ENCODE results near the gene BOD1L1. TPM values are rescaled to one million over a fixed set of nuclear protein-coding genes. Genes with fewer than 3 reads are reported as not detected.

BOD1L1 gene
- total RNA-seq, 1 experiment from 2014 or later = 18.1 TPM

DNA sequence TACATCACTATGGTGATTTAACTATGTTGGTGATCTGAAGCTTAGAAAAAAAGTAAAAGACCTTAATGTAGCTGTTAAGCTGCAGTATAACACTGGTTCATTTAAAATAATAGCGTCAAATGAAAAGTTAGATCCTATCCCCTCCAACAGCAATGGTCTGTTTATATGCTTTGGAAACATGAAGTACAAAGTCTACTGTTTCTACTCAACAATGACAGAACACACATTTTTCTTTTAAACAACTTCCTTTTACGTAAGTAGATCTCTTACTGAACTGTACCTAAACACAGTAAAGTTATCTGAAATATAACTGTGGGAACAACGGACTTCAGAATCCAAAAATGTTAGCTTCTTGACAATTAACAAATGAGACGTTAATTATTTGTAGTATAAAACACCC lies 35.3 kb downstream of the BOD1L1 start:
- no peak for ATAC-seq
- Histone ChIP-seq H3K9me3 (ENCODE audit: control insufficient read depth, insufficient read depth, low read depth, low read length) (no peaks in the 10 kb centered on the region), H3K27ac (ENCODE audit: low read length) (no peak overlapping the region), H3K36me3 (ENCODE audit: control insufficient read depth, insufficient read depth, low read length) (peaks cover 2% of the 10 kb centered on the region), H3K4me3 (ENCODE audit: low read depth in 2 of 2, low read length in 2 of 2) (no peak overlapping the region), H3K4me1 (ENCODE audit: control insufficient read depth, insufficient read depth, low read length) (no peaks in the 10 kb centered on the region), H3K27me3 (ENCODE audit: control insufficient read depth, insufficient read depth, low read length) (no peaks in the 10 kb centered on the region)
- in situ Hi-C loops (cut with HindIII; ENCODE audit: low pct_unique_long_range_greater_than_20kb, low sequenced_read_pairs) = no loop called here
- intact Hi-C loops (cut with micrococcal nuclease; ENCODE audit: unreplicated experiment) = no loop called here
- BruUV-seq (replicated peaks) = no TSS peak
- DNase-seq (ENCODE audit: low read depth, low spot score) = no peak
- ChIA-PET POLR2A (no interaction called here), CTCF (no interaction called here)
- TF ChIP-seq, protein P1, sequence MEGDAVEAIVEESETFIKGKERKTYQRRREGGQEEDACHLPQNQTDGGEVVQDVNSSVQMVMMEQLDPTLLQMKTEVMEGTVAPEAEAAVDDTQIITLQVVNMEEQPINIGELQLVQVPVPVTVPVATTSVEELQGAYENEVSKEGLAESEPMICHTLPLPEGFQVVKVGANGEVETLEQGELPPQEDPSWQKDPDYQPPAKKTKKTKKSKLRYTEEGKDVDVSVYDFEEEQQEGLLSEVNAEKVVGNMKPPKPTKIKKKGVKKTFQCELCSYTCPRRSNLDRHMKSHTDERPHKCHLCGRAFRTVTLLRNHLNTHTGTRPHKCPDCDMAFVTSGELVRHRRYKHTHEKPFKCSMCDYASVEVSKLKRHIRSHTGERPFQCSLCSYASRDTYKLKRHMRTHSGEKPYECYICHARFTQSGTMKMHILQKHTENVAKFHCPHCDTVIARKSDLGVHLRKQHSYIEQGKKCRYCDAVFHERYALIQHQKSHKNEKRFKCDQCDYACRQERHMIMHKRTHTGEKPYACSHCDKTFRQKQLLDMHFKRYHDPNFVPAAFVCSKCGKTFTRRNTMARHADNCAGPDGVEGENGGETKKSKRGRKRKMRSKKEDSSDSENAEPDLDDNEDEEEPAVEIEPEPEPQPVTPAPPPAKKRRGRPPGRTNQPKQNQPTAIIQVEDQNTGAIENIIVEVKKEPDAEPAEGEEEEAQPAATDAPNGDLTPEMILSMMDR (IDR thresholded peaks at IDR 0.05) = no peak

DNA sequence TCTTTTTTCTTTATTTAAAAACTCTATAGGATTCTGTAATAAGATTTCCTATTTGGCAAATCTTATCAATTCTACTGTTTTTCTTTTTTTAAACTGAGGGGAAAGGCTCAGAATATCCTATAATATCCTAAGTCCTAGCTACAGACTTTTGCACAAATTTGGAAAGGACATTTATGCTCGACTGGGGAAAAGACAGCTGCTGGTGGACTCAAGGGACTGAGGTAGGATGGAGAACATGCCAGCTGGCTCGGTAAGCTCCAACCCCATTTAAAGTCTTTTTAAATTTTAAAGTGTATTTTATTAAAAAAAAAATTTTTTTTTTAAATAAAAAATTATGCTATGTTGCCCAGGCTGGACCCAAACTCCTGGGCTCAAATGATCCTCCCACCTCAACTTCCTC lies 36.8 kb downstream of the BOD1L1 start:
- Histone ChIP-seq H3K9me3 (ENCODE audit: control insufficient read depth, insufficient read depth, low read depth, low read length) (no peaks in the 10 kb centered on the region), H3K4me1 (ENCODE audit: control insufficient read depth, insufficient read depth, low read length) (no peaks in the 10 kb centered on the region), H3K4me3 (ENCODE audit: low read depth in 2 of 2, low read length in 2 of 2) (no peak overlapping the region), H3K36me3 (ENCODE audit: control insufficient read depth, insufficient read depth, low read length) (peaks cover 6% of the 10 kb centered on the region), H3K27me3 (ENCODE audit: control insufficient read depth, insufficient read depth, low read length) (no peaks in the 10 kb centered on the region), H3K27ac (ENCODE audit: low read length) (no peak overlapping the region)
- no peak for DNase-seq (ENCODE audit: low read depth, low spot score)
- intact Hi-C loops (cut with micrococcal nuclease; ENCODE audit: unreplicated experiment) (no loop called here), in situ Hi-C loops (cut with HindIII; ENCODE audit: low pct_unique_long_range_greater_than_20kb, low sequenced_read_pairs) (no loop called here)
- CTCF ChIA-PET = no interaction called here
- BruUV-seq (replicated peaks) = no TSS peak
- ATAC-seq = no peak
- POLR2A ChIA-PET = no interaction called here
- TF ChIP-seq SIN3A (IDR thresholded peaks at IDR 0.05; ENCODE audit: borderline replicate concordance, insufficient read depth, low read depth, low read length) (no peak), TCF7L2 (IDR thresholded peaks at IDR 0.05; ENCODE audit: low read depth, low read length) (no peak)
- TF ChIP-seq, protein P1 (IDR thresholded peaks at IDR 0.05) = no peak

DNA sequence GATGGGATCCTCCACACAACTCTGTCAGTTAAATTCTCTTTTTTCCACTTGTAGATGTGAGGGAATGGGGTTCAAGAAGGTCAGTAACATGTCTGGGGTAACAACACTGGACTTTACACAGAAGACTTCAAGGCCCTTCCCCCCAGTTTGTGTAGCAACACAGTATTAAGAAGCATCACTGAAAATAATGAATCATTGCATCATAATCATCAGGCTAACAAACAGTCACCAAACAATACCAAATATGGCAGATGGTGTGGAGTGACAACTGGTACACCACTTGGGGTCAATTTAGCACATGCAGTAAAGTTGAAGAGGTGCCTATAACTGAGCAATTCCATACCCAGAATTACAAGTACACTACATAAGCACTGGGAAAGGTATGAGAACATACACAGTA lies 38.6 kb downstream of the BOD1L1 start:
- in situ Hi-C loops (cut with HindIII; ENCODE audit: low pct_unique_long_range_greater_than_20kb, low sequenced_read_pairs) (no loop called here), intact Hi-C loops (cut with micrococcal nuclease; ENCODE audit: unreplicated experiment) (no loop called here)
- DNase-seq (ENCODE audit: low read depth, low spot score) = no peak
- Histone ChIP-seq H3K4me1 (ENCODE audit: control insufficient read depth, insufficient read depth, low read length) (no peaks in the 10 kb centered on the region), H3K27me3 (ENCODE audit: control insufficient read depth, insufficient read depth, low read length) (no peaks in the 10 kb centered on the region), H3K9me3 (ENCODE audit: control insufficient read depth, insufficient read depth, low read depth, low read length) (no peaks in the 10 kb centered on the region), H3K36me3 (ENCODE audit: control insufficient read depth, insufficient read depth, low read length) (peaks cover 5% of the 10 kb centered on the region), H3K4me3 (ENCODE audit: low read depth in 2 of 2, low read length in 2 of 2) (no peak overlapping the region), H3K27ac (ENCODE audit: low read length) (no peak overlapping the region)
- ChIA-PET CTCF (no interaction called here), POLR2A (no interaction called here)
- no peak for TF ChIP-seq SIN3A (IDR thresholded peaks at IDR 0.05; ENCODE audit: borderline replicate concordance, insufficient read depth, low read depth, low read length)
- TF ChIP-seq, protein P1 (IDR thresholded peaks at IDR 0.05) = no peak
- TF ChIP-seq, protein P2, sequence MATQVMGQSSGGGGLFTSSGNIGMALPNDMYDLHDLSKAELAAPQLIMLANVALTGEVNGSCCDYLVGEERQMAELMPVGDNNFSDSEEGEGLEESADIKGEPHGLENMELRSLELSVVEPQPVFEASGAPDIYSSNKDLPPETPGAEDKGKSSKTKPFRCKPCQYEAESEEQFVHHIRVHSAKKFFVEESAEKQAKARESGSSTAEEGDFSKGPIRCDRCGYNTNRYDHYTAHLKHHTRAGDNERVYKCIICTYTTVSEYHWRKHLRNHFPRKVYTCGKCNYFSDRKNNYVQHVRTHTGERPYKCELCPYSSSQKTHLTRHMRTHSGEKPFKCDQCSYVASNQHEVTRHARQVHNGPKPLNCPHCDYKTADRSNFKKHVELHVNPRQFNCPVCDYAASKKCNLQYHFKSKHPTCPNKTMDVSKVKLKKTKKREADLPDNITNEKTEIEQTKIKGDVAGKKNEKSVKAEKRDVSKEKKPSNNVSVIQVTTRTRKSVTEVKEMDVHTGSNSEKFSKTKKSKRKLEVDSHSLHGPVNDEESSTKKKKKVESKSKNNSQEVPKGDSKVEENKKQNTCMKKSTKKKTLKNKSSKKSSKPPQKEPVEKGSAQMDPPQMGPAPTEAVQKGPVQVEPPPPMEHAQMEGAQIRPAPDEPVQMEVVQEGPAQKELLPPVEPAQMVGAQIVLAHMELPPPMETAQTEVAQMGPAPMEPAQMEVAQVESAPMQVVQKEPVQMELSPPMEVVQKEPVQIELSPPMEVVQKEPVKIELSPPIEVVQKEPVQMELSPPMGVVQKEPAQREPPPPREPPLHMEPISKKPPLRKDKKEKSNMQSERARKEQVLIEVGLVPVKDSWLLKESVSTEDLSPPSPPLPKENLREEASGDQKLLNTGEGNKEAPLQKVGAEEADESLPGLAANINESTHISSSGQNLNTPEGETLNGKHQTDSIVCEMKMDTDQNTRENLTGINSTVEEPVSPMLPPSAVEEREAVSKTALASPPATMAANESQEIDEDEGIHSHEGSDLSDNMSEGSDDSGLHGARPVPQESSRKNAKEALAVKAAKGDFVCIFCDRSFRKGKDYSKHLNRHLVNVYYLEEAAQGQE (IDR thresholded peaks at IDR 0.05; ENCODE audit: insufficient read depth in 1 of 2, low read depth in 2 of 2, low read length in 1 of 2) = no peak
- TF ChIP-seq TCF7L2 (IDR thresholded peaks at IDR 0.05; ENCODE audit: low read depth, low read length) = no peak
- TF ChIP-seq POLR2AphosphoS5 (IDR thresholded peaks at IDR 0.05; ENCODE audit: low read depth, low read length) = no peak
- BruUV-seq (replicated peaks) = no TSS peak
- ATAC-seq = no peak
